Renal cortical epithelial cell (primary cell): Measurements from ENCODE around the gene SLC8A1. TPM values are rescaled to one million over a fixed set of nuclear protein-coding genes. Genes with fewer than 3 reads are reported as not detected.

Experiments
- DNase-seq: peaks from one replicate; pipeline ENCODE4 v3.0.0-alpha.2; 2011; ENCODE audit warnings: low read depth
- total RNA-seq: library from RNA; depleted of rRNA; stranded (reverse); fragments of >200 nt; gene quantifications from 2 replicates; pipeline ENCODE4 v1.2.3, GENCODE V29; 2014

Gene SLC8A1
- total RNA-seq, 1 donor from 2014 or later: 11.7 TPM

DNA sequence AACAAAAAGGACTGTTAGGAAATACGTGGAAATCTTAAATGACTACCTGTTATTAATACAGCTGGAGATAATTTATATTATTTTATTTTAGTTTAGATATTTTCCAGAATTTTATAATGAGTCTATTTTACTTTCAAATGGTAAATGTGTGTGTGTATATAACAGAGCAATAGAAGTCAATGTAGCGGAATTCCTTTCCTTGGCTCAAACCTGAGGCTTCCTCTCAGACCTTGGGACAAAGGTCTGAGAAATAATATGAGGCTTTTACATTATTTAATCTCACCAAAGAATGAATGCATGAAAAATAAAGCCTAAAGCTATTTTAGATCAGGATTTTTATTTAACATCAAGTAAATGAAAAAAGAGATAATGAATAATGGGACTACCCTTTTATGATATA lies 65.7 kb downstream of the SLC8A1 start:
- peak; percentile 28 for DNase-seq

DNA sequence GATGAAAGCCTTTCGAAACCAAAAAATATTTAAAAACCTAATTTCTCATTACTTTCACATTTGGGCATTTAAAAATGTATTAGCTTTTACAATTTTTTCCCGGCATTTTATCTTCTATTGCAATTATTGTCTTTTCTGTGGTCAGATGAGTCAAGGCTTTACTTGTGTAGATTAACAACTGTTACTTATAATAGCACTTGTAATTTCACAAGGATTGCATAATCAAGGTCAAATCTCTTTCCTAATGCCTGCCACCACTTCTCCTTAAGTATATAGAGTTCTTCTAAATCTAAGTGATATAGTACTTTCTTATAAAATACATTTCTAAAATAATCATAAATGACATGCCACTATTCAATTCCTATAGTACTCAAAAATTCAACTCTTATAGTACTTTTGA lies 67.2 kb downstream of the SLC8A1 start:
- peak; percentile 90 for DNase-seq

DNA sequence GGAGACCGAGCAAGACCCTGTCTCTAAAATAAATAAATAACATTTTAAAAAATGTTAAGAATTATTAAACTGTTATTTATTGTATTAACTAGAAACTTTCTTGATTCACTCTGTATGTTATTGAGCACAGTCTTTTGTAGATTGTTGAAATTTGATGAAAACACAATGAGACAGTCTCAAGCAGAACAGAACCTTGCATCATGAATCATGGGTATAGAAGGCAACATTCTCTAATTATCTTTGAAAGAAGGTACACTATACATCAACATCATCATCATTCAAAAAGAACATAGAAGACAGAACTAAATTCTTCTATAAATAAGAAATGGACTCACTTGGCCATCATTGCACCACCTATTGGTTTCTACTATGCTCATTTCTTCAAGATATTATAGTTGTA lies 67.7 kb downstream of the SLC8A1 start:
- no peak for DNase-seq

DNA sequence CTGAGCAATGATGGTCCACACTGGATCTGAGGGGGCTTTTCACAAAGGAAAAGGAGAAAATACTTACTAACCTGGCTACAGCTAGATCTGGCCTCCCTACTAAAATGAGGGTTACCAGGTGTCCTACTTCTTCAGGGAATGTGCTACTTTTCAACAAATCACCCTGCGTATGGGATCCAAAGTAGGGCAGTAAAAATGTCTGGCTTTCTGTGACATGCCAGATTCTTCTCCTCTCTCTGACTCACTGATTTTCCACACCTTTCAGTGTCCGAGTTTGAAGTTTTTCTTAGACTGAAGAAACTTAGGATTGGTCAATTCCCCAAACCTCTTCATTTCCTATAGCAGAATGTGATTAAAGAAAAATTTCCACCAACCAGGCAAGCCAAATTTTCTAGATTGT lies 71.2 kb downstream of the SLC8A1 start:
- no peak for DNase-seq

DNA sequence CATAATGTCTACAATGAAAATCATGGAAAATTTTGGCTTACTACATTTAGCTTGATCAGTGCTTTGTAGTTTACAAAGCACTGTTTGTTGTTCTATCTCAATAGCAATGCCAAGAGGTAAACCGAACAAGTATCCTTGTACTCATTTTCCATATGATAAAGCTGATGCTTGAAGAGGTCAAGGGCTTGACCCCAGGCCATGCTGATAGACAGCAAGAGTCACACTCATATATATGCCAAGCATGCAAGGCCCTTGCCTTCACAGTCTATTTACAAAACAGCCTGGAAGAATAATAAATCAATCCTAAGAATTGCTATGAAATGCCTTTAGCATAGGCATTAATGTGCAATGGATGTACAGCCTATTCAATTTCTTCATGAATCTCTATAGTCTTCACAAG lies 71.8 kb downstream of the SLC8A1 start:
- no peak for DNase-seq

DNA sequence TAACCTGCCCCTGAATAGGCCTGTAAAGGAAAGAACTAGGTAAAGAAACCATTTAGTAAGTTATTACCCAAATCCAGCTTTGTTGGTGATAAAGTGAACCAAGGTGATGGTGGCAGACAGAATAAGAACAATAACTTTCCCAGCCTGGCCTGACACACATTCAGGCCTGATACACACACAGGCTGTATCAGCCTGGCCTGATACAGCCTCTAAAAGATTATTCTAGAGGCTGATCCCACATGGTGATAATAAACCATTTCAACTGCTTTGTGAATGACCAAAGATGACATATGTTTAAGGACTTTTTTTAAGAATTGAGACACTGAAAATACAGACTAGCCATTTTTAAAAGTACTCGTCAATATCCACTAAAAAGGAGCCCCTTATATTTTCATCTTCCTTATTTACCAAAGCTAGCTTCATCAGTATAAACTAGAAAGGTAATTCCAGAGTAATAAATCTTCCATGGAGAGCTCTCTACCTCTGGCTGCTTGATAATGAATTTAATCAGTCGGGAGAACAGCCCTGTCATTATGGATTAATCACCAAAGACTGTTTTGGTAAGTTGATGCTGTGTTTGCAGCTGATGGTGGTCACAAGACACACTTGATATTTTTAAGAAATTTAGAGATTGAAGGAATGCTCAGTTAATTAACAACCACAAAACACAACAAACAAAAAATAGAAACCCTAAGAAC lies 77.2 kb downstream of the SLC8A1 start:
- DNase-seq: no peak

DNA sequence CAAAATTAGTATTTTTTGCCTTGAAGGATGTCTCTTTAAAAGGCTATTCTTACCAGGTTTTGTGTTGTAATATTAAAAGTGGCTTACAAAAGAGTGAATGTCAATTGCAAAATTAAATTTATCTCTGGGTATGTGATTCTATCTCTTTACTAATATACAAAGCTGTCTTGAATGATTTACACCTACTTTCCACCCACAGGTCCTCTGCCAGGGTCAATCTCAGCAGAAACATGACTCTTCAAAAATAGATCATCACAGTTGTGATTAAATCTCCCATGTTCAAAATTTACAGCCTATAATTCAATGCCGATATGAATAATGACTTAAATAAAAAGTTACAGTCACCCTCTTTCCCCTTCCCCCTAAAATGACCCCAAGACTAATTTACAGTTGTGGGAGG lies 78.8 kb downstream of the SLC8A1 start:
- no peak for DNase-seq

DNA sequence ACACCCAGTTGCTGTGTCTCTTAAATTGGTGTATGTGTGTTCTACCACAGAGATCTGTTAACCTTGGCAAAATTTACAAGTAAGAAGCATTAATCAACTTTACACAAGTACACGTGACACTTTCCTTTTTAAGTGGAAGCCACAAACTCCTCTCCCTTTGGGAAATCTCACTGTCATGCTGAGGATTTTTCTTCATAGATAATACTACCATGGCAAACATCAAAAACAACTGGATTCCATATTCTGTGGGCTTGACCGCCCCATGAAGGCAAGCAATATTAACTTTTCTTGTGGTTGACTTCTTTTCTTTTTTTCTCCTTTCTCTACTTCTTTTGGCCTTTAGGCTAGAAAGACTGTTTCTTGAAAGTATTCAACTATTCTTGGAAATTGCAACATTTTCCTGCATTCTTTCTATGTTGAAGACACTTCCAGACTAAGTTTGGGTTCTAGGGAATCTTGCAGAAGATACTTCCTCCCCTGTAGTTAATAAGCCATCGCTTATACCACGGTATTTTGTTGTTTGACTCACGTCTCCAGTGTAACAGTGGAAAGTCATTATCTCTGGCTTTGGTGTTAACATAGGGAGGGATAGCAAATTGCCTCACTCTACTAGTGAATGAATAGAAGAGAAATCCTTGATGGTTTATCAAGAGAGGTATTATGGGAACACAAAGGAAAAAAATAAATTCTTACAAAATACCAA lies 79.5 kb downstream of the SLC8A1 start:
- no peak for DNase-seq

GRCh38 chr2:40371525-40372282 lies 80.2 kb downstream of the SLC8A1 start:
- no peak for DNase-seq

GRCh38 chr2:40370007-40370395 lies 81.9 kb downstream of the SLC8A1 start:
- DNase-seq: peak; percentile 73

DNA sequence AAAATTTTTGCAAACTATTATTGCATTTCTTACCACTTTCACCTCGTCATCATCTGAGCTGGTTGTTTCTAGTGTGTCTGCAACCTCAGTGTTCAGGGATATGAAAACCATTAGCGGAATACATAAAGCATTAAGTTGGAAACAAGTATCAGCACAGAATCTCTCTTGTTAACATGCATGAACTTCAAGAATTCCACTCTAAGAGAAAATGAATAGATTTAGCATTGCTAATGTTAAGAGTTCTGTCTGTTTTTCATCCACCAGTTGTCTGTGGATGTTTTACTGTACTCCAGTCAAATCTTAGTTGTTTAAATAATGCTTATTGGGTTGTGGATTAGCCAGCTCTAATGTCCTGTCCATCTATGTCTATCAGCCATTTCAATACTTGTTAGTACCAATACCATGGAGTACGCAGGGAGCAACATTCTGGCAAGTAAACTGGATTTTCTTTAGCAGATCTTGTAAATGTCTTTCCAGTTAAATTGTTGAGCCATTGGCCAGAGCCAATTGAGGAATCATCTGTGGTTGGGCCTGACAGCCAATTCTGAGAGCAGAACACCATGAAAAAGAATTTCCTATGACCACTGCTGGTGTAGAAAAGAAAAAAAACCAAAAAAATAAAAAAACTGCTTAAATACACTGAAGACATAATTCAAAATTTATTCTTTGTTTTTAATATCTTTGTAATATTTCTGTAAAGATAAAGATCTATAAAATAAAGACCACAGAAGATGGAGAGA lies 82.5 kb downstream of the SLC8A1 start:
- no peak for DNase-seq

DNA sequence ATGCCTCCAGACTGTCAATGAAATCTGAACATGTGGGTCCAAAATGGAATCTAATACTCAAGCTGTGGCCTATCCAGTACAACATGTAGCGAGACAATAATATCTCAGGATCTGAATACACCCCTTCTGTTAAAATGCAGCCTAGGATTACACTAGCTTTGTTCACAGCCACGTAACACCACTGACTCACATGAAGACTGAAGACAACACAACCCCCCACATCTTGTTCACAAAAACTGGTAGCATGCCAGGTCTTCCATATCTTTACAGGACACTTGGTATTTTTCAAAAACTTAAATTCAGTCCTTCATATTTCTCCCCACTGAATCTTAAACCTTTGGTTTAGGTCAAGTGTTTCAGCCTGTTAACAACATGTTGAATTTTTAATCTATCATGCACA lies 84.2 kb downstream of the SLC8A1 start:
- no peak for DNase-seq

DNA sequence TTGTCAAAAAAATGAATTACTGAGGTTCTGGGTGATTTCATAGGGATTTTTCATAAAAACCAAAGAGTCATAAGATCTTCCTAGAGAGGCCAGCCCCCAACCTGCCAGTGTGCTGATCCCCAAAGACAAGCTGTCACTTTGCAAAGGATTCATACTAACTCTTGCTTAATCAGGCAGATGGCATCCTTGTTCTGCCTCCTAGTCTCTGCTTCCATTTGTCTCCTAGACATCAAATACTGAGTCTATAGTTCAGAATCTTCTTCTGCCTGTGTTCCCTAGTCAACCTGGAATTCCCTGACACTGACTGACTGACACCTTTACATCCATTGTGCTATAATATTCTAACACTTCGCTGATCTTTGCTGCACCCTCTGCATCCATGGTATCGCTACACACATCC lies 84.9 kb downstream of the SLC8A1 start:
- DNase-seq: no peak

DNA sequence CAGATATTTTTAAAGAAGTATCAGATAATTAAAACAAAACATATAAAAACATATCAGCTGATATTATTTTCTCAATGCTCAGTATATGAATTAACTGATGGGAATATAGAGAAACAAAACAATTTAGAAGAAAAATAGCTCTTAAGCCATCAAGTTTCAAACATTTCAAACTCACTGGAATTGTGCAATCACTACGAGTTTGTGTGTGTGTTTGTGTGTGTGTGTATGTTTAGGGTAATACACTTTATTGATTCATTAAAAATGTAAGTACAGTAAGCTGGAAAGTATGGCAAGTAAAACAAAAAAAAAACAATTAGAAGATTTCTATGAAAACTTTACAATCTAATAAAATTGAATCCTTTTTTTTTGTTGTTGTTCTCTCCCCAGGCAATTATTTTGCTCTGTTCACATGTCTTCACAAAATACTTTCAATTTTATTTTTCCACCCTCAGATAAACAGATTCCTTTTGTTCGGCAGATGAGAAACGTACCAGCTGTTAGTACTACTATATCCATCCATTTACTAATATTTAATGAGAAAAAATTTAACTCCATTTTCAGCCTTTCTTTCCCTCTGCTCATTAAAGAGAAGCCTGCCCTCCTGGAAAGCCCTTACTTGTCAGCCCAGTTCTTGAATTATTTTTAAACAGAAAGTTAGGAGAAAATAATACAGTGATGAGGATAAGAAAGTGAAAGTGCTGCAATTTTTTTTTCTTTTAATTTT lies 87.6 kb downstream of the SLC8A1 start:
- DNase-seq: peak; percentile 50

- DNase-seq: peak; percentile 92
Measured at GRCh38 chr2:40363631-40364030, 88.3 kb downstream of the SLC8A1 start.

- DNase-seq: no peak
Measured at GRCh38 chr2:40363231-40363630, 88.7 kb downstream of the SLC8A1 start.

GRCh38 chr2:40361478-40361877 lies 90.4 kb downstream of the SLC8A1 start:
- no peak for DNase-seq

GRCh38 chr2:40360652-40361051 lies 91.2 kb downstream of the SLC8A1 start:
- peak; percentile 89 for DNase-seq

- DNase-seq: no peak
Measured at GRCh38 chr2:40359811-40360210, 92.1 kb downstream of the SLC8A1 start.

GRCh38 chr2:40358783-40359182 lies 93.1 kb downstream of the SLC8A1 start:
- DNase-seq: no peak

DNA sequence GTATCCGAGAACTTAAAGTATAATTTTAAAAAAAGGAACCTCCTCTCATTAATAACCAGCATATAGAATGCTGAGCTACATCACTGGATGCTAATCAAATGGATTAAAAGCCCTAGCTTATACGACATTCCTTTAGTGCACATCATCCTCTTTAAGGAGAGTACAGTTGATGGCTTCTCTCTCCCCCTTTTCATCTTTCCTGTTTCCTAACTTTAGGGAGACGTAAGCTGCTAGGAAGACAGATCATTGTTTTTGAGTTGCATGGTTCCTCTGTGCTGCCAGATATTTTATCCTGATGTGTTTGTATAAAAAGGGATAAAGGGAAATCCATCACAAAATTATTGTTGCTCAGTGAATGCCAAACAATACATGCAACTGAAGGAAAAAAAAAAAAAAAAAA lies 94.2 kb downstream of the SLC8A1 start:
- no peak for DNase-seq

- DNase-seq: no peak
Measured at GRCh38 chr2:40355451-40355850, 96.4 kb downstream of the SLC8A1 start.
